ENCODE measurements around the gene LPAR2.

GRCh38 chr19:19580418-19580817 is 47.6 kb downstream of the LPAR2 start:
- no peak for TF ChIP-seq POLR2A (IDR thresholded peaks at IDR 0.05; ENCODE audit: low read depth, low read length)
- no peak for TF ChIP-seq TAF1 (IDR thresholded peaks at IDR 0.05; ENCODE audit: borderline replicate concordance, low read depth, low read length)
